Colonic mucosa (tissue), 4 donors: ENCODE measurements around the gene DIRAS2. TPM values are rescaled to one million over a fixed set of nuclear protein-coding genes. Genes with fewer than 3 reads are reported as not detected.

Source experiments
- DNase-seq: peaks from one replicate; pipeline ENCODE4 v3.0.0-alpha.2; 2020
- H3K27ac ChIP-seq: fragments of 200-600 bp; one replicate; pipeline ENCODE4 v1.8.0; 2021
- H3K27me3 ChIP-seq: fragments of 200-600 bp; one replicate; pipeline ENCODE4 v1.8.0; 2021
- H3K36me3 ChIP-seq: fragments of 200-600 bp; one replicate; pipeline ENCODE4 v1.8.0; 2021
- H3K4me1 ChIP-seq: fragments of 200-600 bp; one replicate; pipeline ENCODE4 v1.8.0; 2021; ENCODE audit warnings: mild to moderate bottlenecking
- H3K4me3 ChIP-seq: fragments of 200-600 bp; one replicate; pipeline ENCODE4 v1.8.0; 2021
- H3K9ac ChIP-seq, 2 donors: one replicate each; pipeline ENCODE4 v1.7.0; 2013; ENCODE audit warnings: control low read depth in 2 of 2, low read depth in 2 of 2, low read length in 2 of 2
- H3K9me3 ChIP-seq: fragments of 200-600 bp; one replicate; pipeline ENCODE4 v1.8.0; 2021
- CTCF ChIP-seq: fragments of 200-600 bp; IDR thresholded peaks from one replicate; pipeline ENCODE4 v1.8.0; 2022; ENCODE audit warnings: antibody characterized with exemption, mild to moderate bottlenecking
- intact Hi-C: fragments of 100-400 bp; cut with DNase I; formaldehyde crosslinking; loops from one replicate; pipeline ENCODE4 v1.14.1; 2022
- total RNA-seq, 2 donors: library from RNA; stranded (reverse); fragmentation: NEBNext Ultra II Directional in 1 of 2; extraction: Animal tissue kit (Norgen Biotek cat#: 25700) in 1 of 2; gene quantifications; one replicate each; pipeline ENCODE4 v1.2.1, GENCODE V29; 2021
- donor health status: healthy.
- donor health status: DM: no; HTN: no; CAD: no.
- donor health status: DM: no; HTN: no; CAD: no.

DIRAS2 gene
- total RNA-seq = under 1 TPM in 1 of 2 donors, not detected in 1; 0.40 TPM

GRCh38 chr9:90642570-90643539 lies at the start of gene DIRAS2:
TSS of gene DIRAS2 (minus strand) at chr9:90642824. CDS start at chr9:90613827, 28,997 bp downstream.
- H3K4me1 ChIP-seq = no peaks in the 10 kb centered on the region
- H3K9me3 ChIP-seq = no peaks in the 10 kb centered on the region
- intact Hi-C loops = loop anchor here (5.0 kb wide), 2 partner anchors 416 to 501 kb away; no protein-coding TSS in a partner anchor
- peak; percentile 27 for DNase-seq
- peaks cover 23% of the 10 kb centered on the region for H3K27me3 ChIP-seq
- peak within 1 kb of the TSS; percentile 37 for H3K4me3 ChIP-seq
- TF ChIP-seq CTCF = no peak
- no peak within 1 kb of the TSS for H3K9ac ChIP-seq
- H3K27ac ChIP-seq = no peak within 1 kb of the TSS
- no peaks in the 10 kb centered on the region for H3K36me3 ChIP-seq

GRCh38 chr9:90684736-90685135 lies 42.1 kb upstream of the DIRAS2 start:
- Histone ChIP-seq H3K36me3 (no peaks in the 10 kb centered on the region), H3K27me3 (no peaks in the 10 kb centered on the region), H3K27ac (no peak overlapping the region), H3K9me3 (no peaks in the 10 kb centered on the region), H3K4me3 (no peak overlapping the region), H3K4me1 (no peaks in the 10 kb centered on the region), H3K9ac (no peak overlapping the region)
- no peak for DNase-seq
- intact Hi-C loops = no loop called here
- TF ChIP-seq CTCF = no peak

GRCh38 chr9:90684106-90684505 lies 41.5 kb upstream of the DIRAS2 start:
- Histone ChIP-seq H3K4me1 (no peaks in the 10 kb centered on the region), H3K27me3 (no peaks in the 10 kb centered on the region), H3K9ac (no peak overlapping the region), H3K27ac (no peak overlapping the region), H3K4me3 (no peak overlapping the region), H3K9me3 (no peaks in the 10 kb centered on the region), H3K36me3 (no peaks in the 10 kb centered on the region)
- DNase-seq = no peak
- intact Hi-C loops = no loop called here
- no peak for TF ChIP-seq CTCF

GRCh38 chr9:90680534-90680933 lies 37.9 kb upstream of the DIRAS2 start:
- Histone ChIP-seq H3K36me3 (no peaks in the 10 kb centered on the region), H3K4me1 (no peaks in the 10 kb centered on the region), H3K9me3 (no peaks in the 10 kb centered on the region), H3K27me3 (no peaks in the 10 kb centered on the region), H3K27ac (no peak overlapping the region), H3K9ac (no peak overlapping the region), H3K4me3 (no peak overlapping the region)
- no peak for TF ChIP-seq CTCF
- intact Hi-C loops = no loop called here
- DNase-seq = no peak

- H3K36me3 ChIP-seq = no peaks in the 10 kb centered on the region
- no peaks in the 10 kb centered on the region for H3K27me3 ChIP-seq
- no peak for DNase-seq
- no peak overlapping the region for H3K9ac ChIP-seq
- H3K27ac ChIP-seq = no peak overlapping the region
- H3K4me3 ChIP-seq = no peak overlapping the region
- intact Hi-C loops = no loop called here
- H3K4me1 ChIP-seq = no peaks in the 10 kb centered on the region
- TF ChIP-seq CTCF = no peak
- H3K9me3 ChIP-seq = no peaks in the 10 kb centered on the region
Measured at GRCh38 chr9:90665072-90665471, 22.4 kb upstream of the DIRAS2 start.
